GM23248 (cell line): Measurements from ENCODE around the gene PRR22.

ENCODE experiments used
- EZH2 ChIP-seq: fragments of 200-600 bp; sonication (generic); IDR thresholded peaks from 2 replicates; pipeline ENCODE4 v1.6.1; 2018; ENCODE audit warnings: antibody characterized with exemption, mild to moderate bottlenecking; ENCODE audit not compliant: insufficient read depth, poor library complexity, severe bottlenecking
- EZH2phosphoT487 ChIP-seq: fragments of 200-600 bp; sonication (generic); IDR thresholded peaks from 2 replicates; pipeline ENCODE4 v1.6.1; 2018; ENCODE audit warnings: antibody characterized with exemption, moderate library complexity, mild to moderate bottlenecking, low read depth; ENCODE audit not compliant: insufficient read depth

DNA sequence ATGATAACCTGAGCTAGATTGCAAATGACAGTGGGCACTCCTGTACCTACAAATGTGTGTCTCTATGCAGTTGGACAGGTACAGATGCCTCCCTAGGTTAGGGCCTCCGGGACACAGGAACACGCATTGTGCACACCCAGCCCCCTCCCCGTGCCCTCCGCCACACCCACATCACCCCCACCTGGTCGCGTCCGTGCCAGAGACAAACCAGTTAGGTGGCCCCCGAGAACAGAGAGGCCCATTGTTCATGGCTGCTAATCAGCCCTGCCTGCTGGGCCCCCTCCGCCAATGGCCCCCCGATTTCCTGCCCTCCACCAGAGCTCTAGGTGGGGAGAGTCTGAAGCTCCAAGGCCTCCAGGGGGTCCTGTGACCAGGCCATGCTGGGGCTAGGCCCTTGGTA lies 34.0 kb upstream of the PRR22 start:
- TF ChIP-seq EZH2 (no peak), EZH2phosphoT487 (no peak)
